Right atrium auricular region (tissue), 2 donors: ENCODE results near the gene BHLHA15. TPM values are rescaled to one million over a fixed set of nuclear protein-coding genes. Genes with fewer than 3 reads are reported as not detected.

Experiments
- DNase-seq: peaks from one replicate; pipeline ENCODE4 v3.0.0-alpha.2; 2019; ENCODE audit warnings: low spot score
- H3K27ac ChIP-seq, 2 donors: fragments of 200-600 bp; sonication (generic); 1 replicate in 1 of 2; 2 replicates in 1 of 2; pipeline ENCODE4 v1.5.1; 2016 to 2019
- H3K27me3 ChIP-seq, 2 donors: fragments of 200-600 bp; sonication (generic); one replicate each; pipeline versions ENCODE4 v1.5.1 to v1.6.0; 2017 to 2019
- H3K36me3 ChIP-seq: fragments of 200-600 bp; sonication (generic); one replicate; pipeline ENCODE4 v1.5.1; 2016
- H3K4me1 ChIP-seq, 2 donors: fragments of 200-600 bp; sonication (generic); one replicate each; pipeline versions ENCODE4 v1.5.1 to v1.6.0; 2017 to 2019
- H3K4me3 ChIP-seq, 2 donors: fragments of 200-600 bp; sonication (generic); 1 replicate in 1 of 2; 2 replicates in 1 of 2; pipeline ENCODE4 v1.5.1; 2017 to 2019; ENCODE audit warnings: mild to moderate bottlenecking in 1 of 2, moderate library complexity in 1 of 2
- H3K9me3 ChIP-seq, 2 donors: fragments of 200-600 bp; sonication (generic); one replicate each; pipeline ENCODE4 v1.5.1; 2019
- CTCF ChIP-seq, 2 donors: fragments of 200-600 bp; sonication (generic); IDR thresholded peaks; one replicate each; pipeline ENCODE4 v1.5.1; 2019; ENCODE audit warnings: antibody characterized with exemption in 2 of 2
- total RNA-seq, 2 donors: library from RNA; depleted of rRNA; stranded (reverse); fragments of >200 nt; gene quantifications; one replicate each; pipeline ENCODE4 v1.1.0, GENCODE V29; 2016

Gene BHLHA15
- total RNA-seq, 2 donors from 2014 or later: 0.83 TPM; not detected in 1

- Histone ChIP-seq H3K4me1 (no peaks in the 10 kb centered on the region), H3K27ac (no peak overlapping the region), H3K27me3 (no peaks in the 10 kb centered on the region), H3K36me3 (peaks cover 41% of the 10 kb centered on the region), H3K4me3 (no peak overlapping the region), H3K9me3 (no peaks in the 10 kb centered on the region)
- no peak for TF ChIP-seq CTCF (IDR thresholded peaks at IDR 0.05)
- no peak for DNase-seq
Observed at GRCh38 chr7:98242934-98243333, 31.7 kb downstream of the BHLHA15 start.

- peaks cover 0 to 7% of the 10 kb centered on the region in 2 donors for H3K4me1 ChIP-seq
- H3K36me3 ChIP-seq: peaks cover 25% of the 10 kb centered on the region
- no peaks in the 10 kb centered on the region for H3K9me3 ChIP-seq
- no peak overlapping the region for H3K27ac ChIP-seq
- no peak overlapping the region for H3K4me3 ChIP-seq
- H3K27me3 ChIP-seq: no peaks in the 10 kb centered on the region
- DNase-seq: no peak
- no peak for TF ChIP-seq CTCF (IDR thresholded peaks at IDR 0.05)
Observed at GRCh38 chr7:98244871-98245270, 33.6 kb downstream of the BHLHA15 start.

- peaks cover 0 to 32% of the 10 kb centered on the region in 2 donors for H3K4me1 ChIP-seq
- TF ChIP-seq CTCF (IDR thresholded peaks at IDR 0.05): no peak
- H3K27me3 ChIP-seq: no peaks in the 10 kb centered on the region
- H3K9me3 ChIP-seq: no peaks in the 10 kb centered on the region
- DNase-seq: no peak
- H3K36me3 ChIP-seq: peaks cover 11% of the 10 kb centered on the region
- H3K4me3 ChIP-seq: no peak overlapping the region
- no peak overlapping the region for H3K27ac ChIP-seq
Observed at GRCh38 chr7:98248156-98248555, 36.9 kb downstream of the BHLHA15 start.

- no peaks in the 10 kb centered on the region for H3K9me3 ChIP-seq
- peaks cover 0 to 36% of the 10 kb centered on the region in 2 donors for H3K4me1 ChIP-seq
- TF ChIP-seq CTCF (IDR thresholded peaks at IDR 0.05): no peak
- peaks cover 3% of the 10 kb centered on the region for H3K36me3 ChIP-seq
- DNase-seq: no peak
- peak overlapping the region; percentile 42 to 44 for H3K27ac ChIP-seq
- no peaks in the 10 kb centered on the region for H3K27me3 ChIP-seq
- H3K4me3 ChIP-seq: no peak overlapping the region
Observed at GRCh38 chr7:98249106-98249505, 37.9 kb downstream of the BHLHA15 start.

GRCh38 chr7:98250789-98251188 lies 39.5 kb downstream of the BHLHA15 start:
- Histone ChIP-seq H3K4me3 (peak overlapping the region in 1 of 2 donors; percentile 85), H3K27ac (peak overlapping the region; percentile 75 to 84), H3K27me3 (no peaks in the 10 kb centered on the region), H3K36me3 (no peaks in the 10 kb centered on the region), H3K9me3 (no peaks in the 10 kb centered on the region), H3K4me1 (peaks cover 0 to 36% of the 10 kb centered on the region in 2 donors)
- no peak for TF ChIP-seq CTCF (IDR thresholded peaks at IDR 0.05)
- DNase-seq: no peak

- Histone ChIP-seq H3K4me1 (peaks cover 0 to 36% of the 10 kb centered on the region in 2 donors), H3K27me3 (no peaks in the 10 kb centered on the region), H3K4me3 (peak overlapping the region; percentile 73 to 85), H3K36me3 (no peaks in the 10 kb centered on the region), H3K9me3 (no peaks in the 10 kb centered on the region), H3K27ac (peak overlapping the region; percentile 75 to 84)
- no peak for DNase-seq
- TF ChIP-seq CTCF (IDR thresholded peaks at IDR 0.05): no peak
Observed at GRCh38 chr7:98251231-98251600, 40.0 kb downstream of the BHLHA15 start.
